HG03439 (cell line): ENCODE measurements around the gene PDAP1.
"Not testable (repeated sequence)": the region's sequence is repeated elsewhere in the genome, so short reads cannot be mapped to it uniquely, and the experiment has no call there.

Experiments
- ATAC-seq: cut with Tn5 transposase; IDR thresholded peaks from one replicate; pipeline ENCODE4 v1.9.1; 2021; ENCODE audit warnings: mild to moderate bottlenecking, moderate library complexity; ENCODE audit not compliant: unreplicated experiment

The PDAP1 gene

DNA sequence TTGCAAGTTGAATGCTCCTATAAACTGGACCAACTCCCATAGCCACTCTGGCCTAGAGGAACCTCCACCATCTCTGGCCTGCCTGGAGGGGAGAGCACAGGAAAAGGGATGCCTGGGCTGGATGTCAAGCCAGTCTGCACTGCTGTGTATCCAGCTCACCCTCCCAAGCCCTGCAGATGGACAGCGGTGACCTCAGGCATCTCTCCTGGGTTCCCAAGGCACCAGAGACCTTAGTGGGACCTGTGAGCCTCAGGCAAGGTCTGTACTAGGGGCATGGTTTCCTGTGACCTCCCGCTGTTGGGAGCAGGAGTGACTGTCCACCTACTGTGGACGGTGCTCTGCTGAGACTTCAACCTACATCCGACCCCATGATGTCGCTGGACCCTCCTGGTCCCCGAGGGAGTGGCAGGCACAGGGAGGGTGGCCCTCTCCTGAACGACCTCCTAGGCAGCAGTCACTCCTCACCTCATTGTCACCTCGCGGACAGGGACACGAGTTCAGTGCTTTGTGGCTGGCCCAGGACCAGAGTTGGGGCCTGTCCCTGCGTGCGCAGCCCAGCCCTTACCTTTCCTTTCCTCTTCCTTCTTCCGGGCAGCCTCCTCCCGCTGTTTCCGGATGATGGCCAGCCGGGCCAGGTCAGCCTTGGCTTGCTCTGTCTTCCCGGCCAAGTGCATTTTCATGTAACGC, 11.0 kb downstream of the PDAP1 start:
- ATAC-seq = no peak

DNA sequence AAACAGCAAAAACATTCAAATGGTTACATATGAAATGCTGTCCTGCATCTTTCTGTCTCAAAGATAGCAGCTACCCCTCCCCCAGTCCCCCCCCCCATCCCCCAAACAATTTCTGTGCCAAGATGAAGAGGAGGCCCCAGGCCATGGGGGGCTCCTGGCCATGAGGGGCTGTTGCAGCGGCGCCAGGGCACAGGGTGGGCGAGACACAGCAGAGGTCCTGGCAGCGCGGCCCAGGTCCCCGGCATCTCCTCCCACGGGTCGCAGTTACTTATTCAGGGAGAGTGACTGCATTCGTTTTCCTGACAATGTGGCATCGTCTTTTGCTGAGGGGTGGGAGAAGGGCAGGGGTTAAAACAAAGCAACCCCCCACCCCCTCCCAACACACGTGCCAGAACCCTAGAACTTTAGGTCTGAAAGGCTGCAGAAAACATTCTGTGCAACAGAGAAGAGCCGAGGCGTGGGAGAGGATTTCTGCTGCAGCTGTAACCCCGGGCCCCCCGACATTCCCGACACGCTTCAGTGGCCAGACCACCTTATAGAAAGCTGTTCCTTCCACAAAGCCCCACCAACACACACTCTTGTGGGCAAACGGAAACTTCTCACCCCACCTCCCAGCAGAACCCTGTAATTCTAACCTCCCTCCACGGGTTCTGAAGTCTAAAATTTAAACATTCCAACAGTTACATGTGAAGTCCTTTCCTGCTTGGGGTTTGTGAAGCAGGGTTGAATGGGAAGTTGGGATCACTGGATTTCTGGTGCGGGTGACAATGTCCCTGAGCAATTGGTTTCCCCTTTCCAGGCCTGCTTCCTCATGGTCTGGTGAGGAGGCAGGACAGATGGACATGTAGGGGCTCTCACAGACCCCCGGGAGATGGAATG, 11.7 kb downstream of the PDAP1 start:
- ATAC-seq = no peak

- ATAC-seq = no peak
Observed at GRCh38 chr7:99395616-99396327, 12.6 kb downstream of the PDAP1 start.

GRCh38 chr7:99394188-99394502, 14.3 kb downstream of the PDAP1 start:
- no peak for ATAC-seq

DNA sequence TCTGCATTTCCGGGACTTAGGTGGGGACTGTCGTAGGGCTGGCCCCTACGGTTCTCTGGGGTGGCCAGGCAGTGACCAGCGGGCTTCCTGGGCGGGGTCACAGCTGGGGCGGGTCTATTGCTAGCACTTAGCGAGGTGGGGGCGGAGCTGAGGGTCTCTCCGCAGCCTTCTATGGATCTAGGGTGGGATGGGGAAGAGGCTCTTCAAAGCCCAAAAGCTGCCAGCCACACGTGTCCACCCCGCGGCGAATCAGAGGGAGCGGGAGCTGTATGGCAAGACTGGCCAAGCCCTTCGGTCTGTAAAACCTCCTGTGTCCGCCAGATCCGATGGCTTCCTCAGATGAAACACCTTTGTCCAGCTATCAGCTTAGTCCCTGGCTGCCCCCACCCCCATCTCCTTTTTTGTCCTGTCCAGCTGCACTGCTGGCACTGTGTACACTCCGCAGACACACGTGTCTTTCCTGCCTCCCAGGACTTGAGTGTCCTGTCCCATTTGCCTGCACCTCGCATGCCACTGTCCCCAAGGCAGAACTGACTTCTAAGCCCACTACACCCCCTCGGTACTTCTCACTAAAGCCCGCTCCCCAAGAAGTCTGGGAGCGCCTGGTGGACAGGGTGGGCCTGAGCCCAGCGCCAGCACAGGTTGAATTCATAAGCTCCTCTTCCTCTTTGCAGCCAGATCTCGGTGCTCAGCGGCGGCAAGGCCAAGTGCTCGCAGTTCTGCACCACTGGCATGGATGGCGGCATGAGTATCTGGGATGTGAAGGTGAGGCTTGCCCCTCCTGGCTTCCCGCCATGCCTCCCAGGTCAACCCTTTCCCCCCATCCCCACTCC, 14.8 kb downstream of the PDAP1 start:
- ATAC-seq = no peak

GRCh38 chr7:99392659-99393354, 15.6 kb downstream of the PDAP1 start:
- ATAC-seq = no peak

DNA sequence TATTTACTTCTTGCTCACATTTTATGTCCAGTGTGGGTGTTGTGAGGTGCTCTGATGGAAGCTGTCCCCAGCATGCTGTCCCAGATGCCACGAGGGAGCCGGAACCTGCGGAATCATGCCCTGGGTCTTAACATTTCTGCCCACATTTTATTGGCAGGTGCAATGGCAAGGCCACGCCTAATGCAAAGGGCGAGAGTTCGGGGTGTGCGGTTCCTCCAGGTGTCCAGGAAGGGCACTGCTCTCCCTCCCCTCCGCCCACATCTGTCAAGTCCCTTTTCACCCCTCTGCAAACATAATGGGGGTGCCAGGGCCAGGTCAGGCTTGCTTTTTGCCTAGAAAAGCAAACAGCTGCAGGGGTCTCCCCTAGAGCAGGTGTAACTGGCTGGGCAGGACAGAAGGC, 16.4 kb downstream of the PDAP1 start:
- no peak for ATAC-seq

DNA sequence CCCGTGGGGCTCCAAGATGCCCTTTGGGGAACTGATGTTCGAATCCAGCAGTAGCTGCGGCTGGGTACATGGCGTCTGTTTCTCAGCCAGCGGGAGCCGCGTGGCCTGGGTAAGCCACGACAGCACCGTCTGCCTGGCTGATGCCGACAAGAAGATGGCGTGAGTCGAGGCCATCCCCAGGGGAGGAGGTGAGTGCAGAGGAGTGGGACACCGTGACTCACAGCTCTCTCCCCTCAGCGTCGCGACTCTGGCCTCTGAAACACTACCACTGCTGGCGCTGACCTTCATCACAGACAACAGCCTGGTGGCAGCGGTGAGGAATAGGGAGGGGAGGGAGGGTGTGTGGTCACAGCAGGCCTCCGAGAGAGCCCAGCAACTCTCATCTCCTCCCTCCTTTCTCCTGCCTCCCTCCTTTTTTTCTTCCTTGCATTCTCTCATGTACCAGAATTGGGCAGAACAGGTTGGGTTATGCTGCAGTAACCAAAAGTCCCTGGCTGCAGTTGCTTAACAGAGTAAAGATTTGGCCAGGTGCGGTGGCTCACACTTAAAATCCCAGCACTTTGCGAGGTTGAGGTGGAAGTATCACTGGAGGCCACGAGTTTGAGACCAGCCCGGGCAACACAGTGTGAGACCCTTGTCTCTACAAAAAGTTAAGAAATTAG, 17.3 kb downstream of the PDAP1 start:
- ATAC-seq = no peak

DNA sequence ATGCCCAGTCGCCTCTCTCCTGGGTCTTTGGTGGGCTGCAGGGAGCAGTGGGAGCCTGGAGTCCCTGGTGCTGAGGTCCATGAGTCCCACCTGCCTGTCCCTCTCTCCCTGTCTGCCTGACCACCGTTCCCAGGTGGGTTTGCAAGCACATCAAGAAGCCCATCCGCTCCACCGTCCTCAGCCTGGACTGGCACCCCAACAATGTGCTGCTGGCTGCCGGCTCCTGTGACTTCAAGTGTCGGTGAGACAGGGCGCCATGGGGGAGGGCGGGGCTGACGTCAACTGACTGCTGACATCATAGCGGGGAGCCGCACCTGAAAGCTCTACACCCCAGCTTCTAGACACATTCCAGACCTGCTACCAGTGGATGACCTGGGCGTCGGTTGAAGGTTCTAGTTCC, 18.6 kb downstream of the PDAP1 start:
- ATAC-seq = no peak

DNA sequence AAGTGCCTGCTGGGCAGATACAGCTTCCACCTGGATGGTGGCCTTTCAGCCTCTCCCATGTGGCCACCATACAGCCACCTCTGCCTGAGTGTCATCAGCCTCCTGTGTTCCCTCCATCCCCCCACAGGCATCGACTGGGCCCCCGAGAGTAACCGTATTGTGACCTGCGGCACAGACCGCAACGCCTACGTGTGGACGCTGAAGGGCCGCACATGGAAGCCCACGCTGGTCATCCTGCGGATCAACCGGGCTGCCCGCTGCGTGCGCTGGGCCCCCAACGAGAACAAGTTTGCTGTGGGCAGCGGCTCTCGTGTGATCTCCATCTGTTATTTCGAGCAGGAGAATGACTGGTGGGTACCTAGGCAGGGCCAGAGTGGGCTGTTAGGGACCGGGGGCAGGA, 20.5 kb downstream of the PDAP1 start:
- no peak for ATAC-seq

GRCh38 chr7:99387239-99387635, 21.2 kb downstream of the PDAP1 start:
- ATAC-seq = not testable (repeated sequence)

DNA sequence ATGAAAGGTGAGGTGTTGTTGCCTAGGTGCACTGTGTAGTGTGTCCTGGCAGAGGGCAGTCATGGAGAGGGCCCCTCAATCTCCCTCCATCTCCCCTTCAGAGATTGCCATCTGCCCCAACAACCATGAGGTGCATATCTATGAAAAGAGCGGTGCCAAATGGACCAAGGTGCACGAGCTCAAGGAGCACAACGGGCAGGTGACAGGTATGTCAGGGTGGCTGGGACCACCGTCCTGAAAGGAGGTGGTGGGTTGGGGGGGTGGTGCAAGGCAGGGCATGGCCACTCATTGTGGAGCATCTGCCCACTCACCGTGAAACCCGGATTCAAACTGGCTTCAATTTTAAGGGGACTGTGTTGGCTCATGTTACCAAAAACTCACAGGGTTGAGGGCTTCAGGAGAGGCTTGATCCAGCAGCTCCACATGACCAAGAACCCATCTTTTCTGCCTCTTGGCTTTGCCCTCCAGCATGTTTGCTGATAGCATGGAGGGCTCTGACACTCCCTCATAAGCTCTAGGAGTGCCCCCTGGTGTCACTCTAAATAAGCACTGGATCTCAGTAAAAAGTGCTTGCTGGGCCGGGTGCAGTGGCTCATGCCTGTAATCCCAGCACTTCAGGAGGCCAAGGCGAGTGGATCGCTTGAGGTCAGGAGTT, 21.7 kb downstream of the PDAP1 start:
- ATAC-seq = no peak

- no peak for ATAC-seq
Observed at GRCh38 chr7:99385564-99385963, 22.8 kb downstream of the PDAP1 start.

DNA sequence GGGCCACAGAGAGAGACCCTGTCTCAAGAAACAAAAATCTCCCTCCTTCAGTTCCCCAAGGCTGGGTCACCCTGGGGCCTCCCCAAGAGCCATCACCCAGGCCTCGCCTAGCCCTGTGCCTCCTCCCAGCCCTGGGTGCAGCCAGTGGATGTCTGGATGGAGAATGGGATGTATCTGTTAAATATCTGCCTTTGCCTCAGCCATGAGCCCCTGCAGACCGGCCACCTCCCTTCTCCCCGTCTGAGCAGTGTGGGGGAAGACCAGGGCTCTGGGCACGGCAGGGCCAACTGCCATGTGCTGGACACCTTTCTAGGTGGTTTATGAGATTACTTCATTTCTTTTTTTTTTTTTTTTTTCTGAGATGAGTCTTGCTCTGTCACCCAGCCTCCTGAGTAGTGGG, 23.9 kb downstream of the PDAP1 start:
- ATAC-seq = no peak

DNA sequence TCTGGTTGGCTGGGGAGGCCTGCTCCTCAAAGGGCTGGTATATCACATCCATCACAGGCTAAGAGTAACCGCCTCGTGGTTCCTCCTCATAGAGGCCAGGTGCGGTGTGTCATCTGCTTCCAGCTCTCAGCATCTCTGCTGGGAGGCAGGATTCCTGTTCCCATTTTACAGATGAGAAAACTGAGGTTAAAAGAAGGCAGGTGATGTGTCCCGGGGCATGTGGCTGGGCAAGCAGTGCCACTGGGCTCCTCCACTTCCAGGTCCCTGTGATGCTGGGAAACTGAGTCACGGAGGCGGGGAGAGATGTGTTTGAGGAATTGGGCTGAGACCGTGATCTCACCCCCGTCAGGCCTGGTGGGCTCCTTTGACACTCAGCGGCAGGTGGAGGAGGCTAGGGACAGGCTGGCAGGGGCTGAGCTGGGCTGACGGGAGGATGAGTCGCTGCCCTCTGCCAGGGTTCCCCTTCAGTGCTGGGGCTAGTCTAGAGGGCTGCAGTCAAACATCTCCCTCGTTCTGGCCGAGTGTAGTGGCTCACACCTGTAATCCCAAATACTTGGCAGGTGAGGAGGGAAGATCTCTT, 24.5 kb downstream of the PDAP1 start:
- no peak for ATAC-seq

- ATAC-seq = no peak
Observed at GRCh38 chr7:99383203-99383602, 25.2 kb downstream of the PDAP1 start.

- no peak for ATAC-seq
Observed at GRCh38 chr7:99381664-99382075, 26.7 kb downstream of the PDAP1 start.

DNA sequence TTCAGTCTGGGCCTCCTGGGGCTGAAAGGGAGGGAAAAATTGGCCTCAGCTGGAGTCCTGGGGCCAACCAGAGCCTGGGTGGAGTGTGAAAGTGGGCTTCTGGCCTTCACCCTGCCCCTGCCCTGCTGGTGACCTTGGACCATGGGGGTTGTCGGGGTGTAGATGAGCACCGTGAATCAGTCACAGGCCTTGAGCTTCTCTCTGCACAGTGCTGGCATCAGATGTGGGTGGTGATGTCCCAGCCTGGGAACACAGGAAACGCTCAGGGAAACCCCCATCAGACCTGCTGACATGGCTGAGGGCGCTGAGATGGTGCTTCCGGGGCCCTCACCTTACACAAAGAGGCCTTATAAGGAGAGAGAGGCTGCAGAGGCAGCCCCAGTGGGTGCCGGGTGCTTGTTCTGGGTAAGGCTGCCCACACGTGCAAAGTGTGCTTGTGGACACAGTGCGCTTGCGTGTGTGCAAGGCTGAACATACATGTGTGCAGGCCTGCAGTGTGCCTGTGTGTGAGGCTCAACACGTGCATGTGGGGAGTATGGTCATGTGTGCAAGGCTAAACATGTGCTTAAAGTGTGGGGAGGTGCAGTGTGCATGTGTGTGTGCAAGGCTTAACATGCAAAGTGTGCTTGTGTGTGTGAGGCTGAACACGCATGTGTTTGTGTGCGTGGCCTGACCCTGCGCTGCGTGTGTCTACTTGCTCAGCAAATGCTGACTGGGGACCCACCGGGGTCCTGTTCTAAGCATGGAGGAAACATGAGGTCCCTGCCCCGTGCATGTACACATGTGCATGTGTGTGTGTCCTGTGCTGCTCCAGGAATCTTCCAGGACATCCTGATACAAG, 27.4 kb downstream of the PDAP1 start:
- ATAC-seq = peak; percentile 76
